HTR-8/SVneo (cell line): ENCODE measurements around the gene RFT1.

Source experiments
- DNase-seq: peaks from one replicate; pipeline ENCODE4 v3.0.0; 2011; ENCODE audit warnings: low spot score, mixed read lengths; ENCODE audit not compliant: insufficient read length
- FAIRE-seq: peaks from 2 replicates; lab custom pipeline; 2011; peaks lifted over from hg19 to GRCh38; lab: Jason Lieb, UNC

RFT1 gene, protein sequence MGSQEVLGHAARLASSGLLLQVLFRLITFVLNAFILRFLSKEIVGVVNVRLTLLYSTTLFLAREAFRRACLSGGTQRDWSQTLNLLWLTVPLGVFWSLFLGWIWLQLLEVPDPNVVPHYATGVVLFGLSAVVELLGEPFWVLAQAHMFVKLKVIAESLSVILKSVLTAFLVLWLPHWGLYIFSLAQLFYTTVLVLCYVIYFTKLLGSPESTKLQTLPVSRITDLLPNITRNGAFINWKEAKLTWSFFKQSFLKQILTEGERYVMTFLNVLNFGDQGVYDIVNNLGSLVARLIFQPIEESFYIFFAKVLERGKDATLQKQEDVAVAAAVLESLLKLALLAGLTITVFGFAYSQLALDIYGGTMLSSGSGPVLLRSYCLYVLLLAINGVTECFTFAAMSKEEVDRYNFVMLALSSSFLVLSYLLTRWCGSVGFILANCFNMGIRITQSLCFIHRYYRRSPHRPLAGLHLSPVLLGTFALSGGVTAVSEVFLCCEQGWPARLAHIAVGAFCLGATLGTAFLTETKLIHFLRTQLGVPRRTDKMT

DNA sequence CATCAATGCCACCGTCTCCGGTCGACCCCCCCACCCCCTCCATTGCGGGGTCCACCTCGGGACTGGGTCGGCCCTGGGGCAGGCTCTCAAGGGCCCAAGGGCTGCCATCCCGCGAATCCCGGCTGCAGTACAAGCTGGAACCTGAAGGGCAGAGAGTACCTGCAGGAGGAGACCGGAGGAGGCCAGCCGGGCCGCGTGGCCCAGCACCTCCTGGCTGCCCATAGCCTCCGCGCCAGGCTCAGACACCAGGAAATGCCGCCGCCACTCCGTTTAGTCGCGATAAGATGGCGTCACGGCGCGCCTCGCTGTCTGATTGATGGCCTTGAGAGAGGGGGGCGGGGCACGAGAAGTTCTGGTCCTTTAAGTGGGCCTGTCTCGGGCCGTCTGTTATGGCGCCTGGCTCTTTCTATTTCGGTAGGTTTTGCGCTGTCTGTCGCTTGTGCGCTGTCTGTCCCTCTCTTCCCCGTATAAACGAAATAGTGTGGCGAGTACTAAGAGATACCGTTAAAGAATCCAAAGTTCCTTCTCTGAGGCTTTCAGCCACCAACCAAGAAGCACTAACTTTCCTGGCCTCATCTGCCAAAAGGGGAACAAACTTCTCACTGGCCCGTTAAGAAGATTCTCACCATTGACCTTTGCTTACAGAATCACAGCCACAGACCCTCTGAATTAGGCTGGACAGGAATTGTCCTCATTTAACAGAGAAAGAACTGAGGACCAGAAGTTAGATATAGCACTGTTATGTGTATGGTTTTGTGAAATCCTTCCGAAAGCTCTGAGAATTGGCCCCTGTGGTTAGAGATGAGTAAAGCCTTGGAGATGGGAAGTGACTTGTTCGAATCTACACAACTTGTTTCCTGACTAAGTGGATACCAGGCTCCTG is at the start of gene RFT1:
TSS of gene RFT1 (minus strand) at position 257 of the 883 bp plus-strand sequence. CDS start at position 222, 35 bp downstream.
- FAIRE-seq (peak; percentile 63), DNase-seq (peak; percentile 93)

- FAIRE-seq: no peak
- DNase-seq: no peak
Measured at GRCh38 chr3:53179580-53179979, 49.3 kb upstream of the RFT1 start.

DNA sequence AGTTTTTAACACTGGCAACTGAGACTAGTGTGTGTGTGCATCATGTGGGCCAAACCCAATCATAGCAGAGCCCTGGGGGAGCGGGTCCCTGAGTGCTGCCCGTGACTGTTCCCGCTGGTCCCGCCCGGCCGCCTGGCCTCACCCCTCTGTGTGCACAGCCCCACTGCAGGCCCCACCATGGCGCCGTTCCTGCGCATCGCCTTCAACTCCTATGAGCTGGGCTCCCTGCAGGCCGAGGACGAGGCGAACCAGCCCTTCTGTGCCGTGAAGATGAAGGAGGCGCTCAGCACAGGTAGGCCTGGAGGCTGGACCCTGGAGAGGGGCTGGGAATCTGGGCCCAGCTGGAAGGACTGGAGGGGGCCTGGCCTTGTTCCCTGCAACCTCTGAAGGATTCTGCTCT is 48.0 kb upstream of the RFT1 start:
- no peak for DNase-seq
- no peak for FAIRE-seq

DNA sequence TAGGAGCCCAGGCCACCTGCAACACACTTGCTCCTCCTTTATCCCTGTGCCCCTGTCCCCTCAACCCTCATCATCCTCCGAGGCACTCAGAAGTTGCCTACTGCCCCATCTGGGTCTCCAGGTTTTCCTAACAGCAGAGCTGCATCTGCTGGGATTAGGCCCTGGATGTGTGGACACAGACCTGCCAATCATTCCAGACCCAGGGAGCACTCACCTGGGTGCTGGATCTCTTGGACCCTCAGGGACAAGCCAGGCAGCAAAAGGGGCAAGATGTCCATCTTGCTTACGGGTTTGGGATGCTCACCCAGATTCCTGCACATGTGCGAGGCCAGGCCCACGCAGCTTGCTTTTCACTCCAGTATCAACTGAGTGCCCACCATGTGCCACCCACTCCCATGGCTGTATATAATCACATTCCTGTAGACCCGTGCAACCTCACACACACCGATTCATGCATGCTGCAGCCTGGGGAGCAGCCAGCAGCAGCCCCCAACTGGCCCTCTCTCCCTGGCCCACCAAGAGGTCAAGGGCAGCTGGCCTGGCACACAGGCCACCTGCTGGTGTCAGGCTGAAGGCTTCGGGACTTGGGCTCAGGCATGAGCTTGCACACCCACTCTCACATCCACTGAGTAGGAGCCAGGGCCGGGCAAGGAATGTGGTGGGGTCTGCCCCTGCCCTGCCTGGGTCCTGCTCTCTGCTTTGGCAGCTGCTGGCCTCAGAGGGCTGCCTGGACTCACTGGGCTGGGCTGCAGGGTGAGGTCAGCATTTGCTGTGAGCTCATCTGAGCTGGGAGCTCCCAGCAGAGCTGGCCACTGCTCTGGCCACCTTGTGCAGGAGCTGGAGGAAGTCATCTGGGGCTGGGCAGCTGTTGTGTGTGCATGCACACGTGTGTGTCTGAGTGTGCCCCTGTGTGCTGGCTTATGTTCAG is 45.6 kb upstream of the RFT1 start:
- DNase-seq (no peak), FAIRE-seq (no peak)

- no peak for FAIRE-seq
- DNase-seq: no peak
Measured at GRCh38 chr3:53174346-53175250, 44.4 kb upstream of the RFT1 start.

GRCh38 chr3:53173107-53173506 is 42.9 kb upstream of the RFT1 start:
- no peak for FAIRE-seq
- no peak for DNase-seq

GRCh38 chr3:53171827-53172505 is 41.7 kb upstream of the RFT1 start:
- no peak for DNase-seq
- FAIRE-seq: no peak

DNA sequence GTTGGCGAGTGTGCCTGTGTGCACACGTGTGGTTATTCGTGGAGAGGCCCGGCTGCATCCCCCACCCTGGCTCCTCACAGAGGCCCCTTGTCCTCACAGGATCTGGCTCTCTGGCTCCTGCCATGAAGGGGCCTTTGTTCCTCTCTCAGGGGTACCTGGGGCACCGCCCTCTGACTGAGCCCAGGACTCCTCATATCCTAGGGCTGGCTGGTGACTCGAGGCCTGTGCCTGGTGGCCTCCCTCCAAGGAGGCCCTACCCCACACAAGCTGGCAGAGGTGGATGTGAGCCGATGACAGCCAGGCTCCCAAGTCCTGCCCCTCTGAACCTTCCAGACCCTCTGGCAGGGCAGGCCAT is 40.8 kb upstream of the RFT1 start:
- no peak for FAIRE-seq
- no peak for DNase-seq

GRCh38 chr3:53170325-53171063 is 40.3 kb upstream of the RFT1 start:
- DNase-seq (no peak), FAIRE-seq (peak; percentile 80)

- no peak for FAIRE-seq
Measured at GRCh38 chr3:53169832-53170324, 39.6 kb upstream of the RFT1 start.

GRCh38 chr3:53169045-53169831 is 39.0 kb upstream of the RFT1 start:
- no peak for DNase-seq

More at GRCh38 chr3:53169832-53170324, 39.6 kb upstream of the RFT1 start:
- no peak for DNase-seq

GRCh38 chr3:53168175-53168923 is 38.1 kb upstream of the RFT1 start:
- FAIRE-seq: no peak
- DNase-seq: no peak

More at GRCh38 chr3:53169045-53169831, 39.0 kb upstream of the RFT1 start:
- FAIRE-seq: no peak

GRCh38 chr3:53167418-53168174 is 37.4 kb upstream of the RFT1 start:
- DNase-seq: no peak
- FAIRE-seq: no peak

DNA sequence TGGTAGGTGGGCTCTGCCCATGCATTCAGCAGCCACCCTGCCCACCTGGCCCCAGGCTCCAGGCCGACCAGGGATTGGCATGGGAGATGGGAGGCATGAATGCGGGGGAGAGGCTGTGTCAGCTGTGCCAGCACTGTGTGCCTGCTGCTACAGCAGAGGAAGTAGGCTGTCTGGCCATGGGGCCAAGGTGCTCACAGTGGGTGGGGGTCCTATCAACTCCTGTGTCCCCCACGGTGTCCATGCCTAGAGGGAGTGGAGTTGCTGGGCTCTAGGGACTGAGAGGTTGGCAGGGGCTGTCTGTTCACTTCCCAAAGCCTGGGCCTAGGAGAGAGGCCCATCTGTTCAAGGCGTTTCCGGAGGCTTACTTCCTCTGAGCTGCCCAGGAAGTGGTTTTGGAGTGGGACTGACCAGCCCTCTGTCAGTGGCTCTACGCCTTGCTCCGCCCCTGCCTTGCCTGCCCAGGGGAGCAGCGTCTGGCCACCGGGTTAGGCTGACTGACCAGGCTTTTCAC is 36.6 kb upstream of the RFT1 start:
- FAIRE-seq: no peak
- no peak for DNase-seq

- DNase-seq (no peak), FAIRE-seq (no peak)
Measured at GRCh38 chr3:53166206-53166605, 36.0 kb upstream of the RFT1 start.
